Parathyroid adenoma (tissue), 2 donors: ENCODE measurements around the gene ESRRG.

Experiments
- H2AFZ ChIP-seq: fragments of 300-600 bp; sonication (generic); one replicate; pipeline ENCODE4 v1.7.0; 2017; ENCODE audit warnings: antibody characterized with exemption, mild to moderate bottlenecking
- H3K27ac ChIP-seq: fragments of 300-600 bp; sonication (generic); one replicate; pipeline ENCODE4 v1.7.0; 2017
- H3K27me3 ChIP-seq: fragments of 300-600 bp; sonication (generic); one replicate; pipeline ENCODE4 v1.7.0; 2017; ENCODE audit warnings: low read length; ENCODE audit not compliant: control insufficient read depth, insufficient read depth
- H3K36me3 ChIP-seq: fragments of 300-600 bp; sonication (generic); one replicate; pipeline ENCODE4 v1.7.0; 2017; ENCODE audit warnings: low read length; ENCODE audit not compliant: control insufficient read depth, insufficient read depth
- H3K4me1 ChIP-seq: fragments of 300-600 bp; sonication (generic); one replicate; pipeline ENCODE4 v1.7.0; 2017; ENCODE audit warnings: control low read depth
- H3K4me2 ChIP-seq: fragments of 300-600 bp; sonication (generic); one replicate; pipeline ENCODE4 v1.7.0; 2017; ENCODE audit warnings: low read length
- H3K4me3 ChIP-seq: fragments of 300-600 bp; sonication (generic); one replicate; pipeline ENCODE4 v1.7.0; 2017; ENCODE audit warnings: low read depth, low read length
- H3K79me2 ChIP-seq: fragments of 300-600 bp; sonication (generic); one replicate; pipeline ENCODE4 v1.7.0; 2017; ENCODE audit warnings: control low read depth
- H3K9ac ChIP-seq: fragments of 300-600 bp; sonication (generic); one replicate; pipeline ENCODE4 v1.7.0; 2017; ENCODE audit warnings: mild to moderate bottlenecking
- H3K9me3 ChIP-seq: fragments of 300-600 bp; sonication (generic); one replicate; pipeline ENCODE4 v1.7.0; 2017; ENCODE audit warnings: low read length; ENCODE audit not compliant: control insufficient read depth
- TF ChIP-seq, protein P1 (sequence below): fragments of 300-600 bp; sonication (generic); IDR thresholded peaks from one replicate; pipeline ENCODE4 v1.7.0; 2017; ENCODE audit warnings: antibody characterized with exemption, mild to moderate bottlenecking
- donor health status: primary hyperparathyroidism.

Gene ESRRG

GRCh38 chr1:216483672-216484401, 239.4 kb downstream of the ESRRG start:
- Histone ChIP-seq H3K9ac (no peak overlapping the region), H3K27me3 (no peaks in the 10 kb centered on the region), H3K4me3 (no peak overlapping the region), H3K9me3 (no peaks in the 10 kb centered on the region), H3K4me2 (no peak overlapping the region), H3K27ac (no peak overlapping the region), H3K79me2 (no peaks in the 10 kb centered on the region), H3K4me1 (no peaks in the 10 kb centered on the region), H3K36me3 (no peaks in the 10 kb centered on the region), H2AFZ (no peak overlapping the region)
- TF ChIP-seq, protein P1, sequence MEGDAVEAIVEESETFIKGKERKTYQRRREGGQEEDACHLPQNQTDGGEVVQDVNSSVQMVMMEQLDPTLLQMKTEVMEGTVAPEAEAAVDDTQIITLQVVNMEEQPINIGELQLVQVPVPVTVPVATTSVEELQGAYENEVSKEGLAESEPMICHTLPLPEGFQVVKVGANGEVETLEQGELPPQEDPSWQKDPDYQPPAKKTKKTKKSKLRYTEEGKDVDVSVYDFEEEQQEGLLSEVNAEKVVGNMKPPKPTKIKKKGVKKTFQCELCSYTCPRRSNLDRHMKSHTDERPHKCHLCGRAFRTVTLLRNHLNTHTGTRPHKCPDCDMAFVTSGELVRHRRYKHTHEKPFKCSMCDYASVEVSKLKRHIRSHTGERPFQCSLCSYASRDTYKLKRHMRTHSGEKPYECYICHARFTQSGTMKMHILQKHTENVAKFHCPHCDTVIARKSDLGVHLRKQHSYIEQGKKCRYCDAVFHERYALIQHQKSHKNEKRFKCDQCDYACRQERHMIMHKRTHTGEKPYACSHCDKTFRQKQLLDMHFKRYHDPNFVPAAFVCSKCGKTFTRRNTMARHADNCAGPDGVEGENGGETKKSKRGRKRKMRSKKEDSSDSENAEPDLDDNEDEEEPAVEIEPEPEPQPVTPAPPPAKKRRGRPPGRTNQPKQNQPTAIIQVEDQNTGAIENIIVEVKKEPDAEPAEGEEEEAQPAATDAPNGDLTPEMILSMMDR: no peak

DNA sequence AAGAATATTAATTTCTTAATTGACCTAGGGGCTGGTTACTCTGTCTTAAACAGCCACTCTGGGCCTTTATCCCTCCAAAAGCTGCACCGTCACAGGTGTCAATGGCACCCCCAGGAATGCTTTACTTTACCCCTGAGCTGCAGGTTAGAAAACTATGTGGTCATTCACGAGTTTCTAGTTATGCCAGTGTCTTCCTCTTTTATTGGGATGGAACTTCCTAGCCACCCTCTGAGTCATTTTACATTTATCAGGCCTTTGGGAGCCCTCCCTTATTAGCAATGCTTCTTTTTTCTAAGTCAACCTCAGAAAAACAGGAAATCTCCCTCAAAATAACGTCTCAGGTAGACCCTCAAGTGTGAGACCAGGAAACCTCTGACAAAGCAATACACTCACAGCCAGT, 240.6 kb downstream of the ESRRG start:
- TF ChIP-seq, protein P1: no peak
- no peak overlapping the region for H3K4me3 ChIP-seq
- H3K9ac ChIP-seq: no peak overlapping the region
- H3K4me2 ChIP-seq: no peak overlapping the region
- H3K36me3 ChIP-seq: no peaks in the 10 kb centered on the region
- no peaks in the 10 kb centered on the region for H3K79me2 ChIP-seq
- no peak overlapping the region for H2AFZ ChIP-seq
- no peaks in the 10 kb centered on the region for H3K9me3 ChIP-seq
- no peak overlapping the region for H3K27ac ChIP-seq
- no peaks in the 10 kb centered on the region for H3K27me3 ChIP-seq
- H3K4me1 ChIP-seq: no peaks in the 10 kb centered on the region

DNA sequence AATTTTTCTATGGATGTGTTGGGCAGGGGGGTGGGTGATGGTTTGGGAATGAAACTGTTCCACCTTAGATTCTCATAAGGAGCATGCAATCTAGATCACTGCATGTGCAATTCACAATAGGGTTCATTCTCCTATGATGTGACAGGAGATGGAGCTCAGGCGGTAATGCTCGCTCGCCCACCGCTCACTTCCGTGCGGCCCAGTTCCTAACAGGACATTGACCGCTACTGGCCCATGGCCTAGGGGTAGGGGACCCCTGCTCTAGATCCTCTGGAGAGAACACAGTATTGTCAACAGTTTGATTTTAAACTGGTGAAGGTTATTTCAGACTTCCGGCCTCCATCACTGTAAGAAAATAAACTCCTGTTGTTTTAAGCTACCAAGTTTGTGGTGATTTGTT, 245.0 kb downstream of the ESRRG start:
- H3K4me3 ChIP-seq: no peak overlapping the region
- H3K27ac ChIP-seq: no peak overlapping the region
- no peaks in the 10 kb centered on the region for H3K36me3 ChIP-seq
- H3K79me2 ChIP-seq: no peaks in the 10 kb centered on the region
- no peak overlapping the region for H3K9ac ChIP-seq
- H3K9me3 ChIP-seq: no peaks in the 10 kb centered on the region
- H3K4me1 ChIP-seq: no peaks in the 10 kb centered on the region
- H3K4me2 ChIP-seq: no peak overlapping the region
- no peak overlapping the region for H2AFZ ChIP-seq
- TF ChIP-seq, protein P1: no peak
- no peaks in the 10 kb centered on the region for H3K27me3 ChIP-seq

GRCh38 chr1:216476341-216476740, 246.9 kb downstream of the ESRRG start:
- H2AFZ ChIP-seq: no peak overlapping the region
- no peaks in the 10 kb centered on the region for H3K9me3 ChIP-seq
- no peaks in the 10 kb centered on the region for H3K79me2 ChIP-seq
- no peak overlapping the region for H3K4me2 ChIP-seq
- H3K9ac ChIP-seq: no peak overlapping the region
- H3K36me3 ChIP-seq: no peaks in the 10 kb centered on the region
- H3K27me3 ChIP-seq: no peaks in the 10 kb centered on the region
- H3K4me1 ChIP-seq: no peaks in the 10 kb centered on the region
- TF ChIP-seq, protein P1: no peak
- no peak overlapping the region for H3K4me3 ChIP-seq
- no peak overlapping the region for H3K27ac ChIP-seq

- Histone ChIP-seq H3K9ac (no peak overlapping the region), H3K4me2 (no peak overlapping the region), H3K27ac (no peak overlapping the region), H2AFZ (no peak overlapping the region), H3K9me3 (no peaks in the 10 kb centered on the region), H3K4me1 (no peaks in the 10 kb centered on the region), H3K36me3 (no peaks in the 10 kb centered on the region), H3K4me3 (no peak overlapping the region), H3K79me2 (no peaks in the 10 kb centered on the region), H3K27me3 (no peaks in the 10 kb centered on the region)
- TF ChIP-seq, protein P1: no peak
Observed at GRCh38 chr1:216475659-216476276, 247.5 kb downstream of the ESRRG start.
